Measurements from ENCODE around the gene EIF2S2.

DNA sequence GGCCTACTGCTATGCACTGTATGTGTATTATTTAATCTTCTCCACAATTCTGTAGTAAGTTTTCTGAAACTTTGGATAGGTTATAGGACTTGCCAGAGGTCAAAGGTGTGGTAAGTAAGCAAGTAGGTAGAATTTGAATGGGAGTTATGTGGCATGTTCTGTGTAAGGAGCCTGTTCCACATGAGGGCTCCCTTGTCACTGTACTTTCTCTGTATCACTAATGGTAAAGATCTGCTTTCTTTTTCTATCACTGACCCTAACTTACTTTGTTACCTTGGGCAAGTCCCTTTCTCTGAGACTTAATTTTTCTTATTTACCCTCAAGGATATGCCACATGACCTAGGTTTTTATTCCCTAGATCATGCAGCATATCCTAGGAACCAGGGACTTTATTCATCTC is 50.3 kb downstream of the EIF2S2 start:
- TF ChIP-seq, protein P1, sequence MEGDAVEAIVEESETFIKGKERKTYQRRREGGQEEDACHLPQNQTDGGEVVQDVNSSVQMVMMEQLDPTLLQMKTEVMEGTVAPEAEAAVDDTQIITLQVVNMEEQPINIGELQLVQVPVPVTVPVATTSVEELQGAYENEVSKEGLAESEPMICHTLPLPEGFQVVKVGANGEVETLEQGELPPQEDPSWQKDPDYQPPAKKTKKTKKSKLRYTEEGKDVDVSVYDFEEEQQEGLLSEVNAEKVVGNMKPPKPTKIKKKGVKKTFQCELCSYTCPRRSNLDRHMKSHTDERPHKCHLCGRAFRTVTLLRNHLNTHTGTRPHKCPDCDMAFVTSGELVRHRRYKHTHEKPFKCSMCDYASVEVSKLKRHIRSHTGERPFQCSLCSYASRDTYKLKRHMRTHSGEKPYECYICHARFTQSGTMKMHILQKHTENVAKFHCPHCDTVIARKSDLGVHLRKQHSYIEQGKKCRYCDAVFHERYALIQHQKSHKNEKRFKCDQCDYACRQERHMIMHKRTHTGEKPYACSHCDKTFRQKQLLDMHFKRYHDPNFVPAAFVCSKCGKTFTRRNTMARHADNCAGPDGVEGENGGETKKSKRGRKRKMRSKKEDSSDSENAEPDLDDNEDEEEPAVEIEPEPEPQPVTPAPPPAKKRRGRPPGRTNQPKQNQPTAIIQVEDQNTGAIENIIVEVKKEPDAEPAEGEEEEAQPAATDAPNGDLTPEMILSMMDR (IDR thresholded peaks at IDR 0.05): no peak
- TF ChIP-seq POLR2A (IDR thresholded peaks at IDR 0.05): no peak

Measured in body of pancreas (tissue), 4 donors.